Sigmoid colon (tissue), 7 donors: ENCODE results near the gene C1orf74. TPM values are rescaled to one million over a fixed set of nuclear protein-coding genes. Genes with fewer than 3 reads are reported as not detected.

Experiments used
- DNase-seq: peaks from one replicate; pipeline ENCODE4 v3.0.0-alpha.2; 2019
- H3K27ac ChIP-seq, 4 donors: fragments of 200-600 bp; sonication (generic); one replicate each; pipeline ENCODE4 v1.5.1; 2016 to 2019; ENCODE audit warnings: mild to moderate bottlenecking in 1 of 4
- H3K27me3 ChIP-seq, 3 donors: fragments of 200-600 bp; sonication (generic); one replicate each; pipeline ENCODE4 v1.5.1; 2019; ENCODE audit warnings: mild to moderate bottlenecking in 1 of 3
- H3K36me3 ChIP-seq, 4 donors: fragments of 200-600 bp; sonication (generic); one replicate each; pipeline ENCODE4 v1.5.1; 2016 to 2019
- H3K4me1 ChIP-seq, 4 donors: fragments of 200-600 bp; sonication (generic); one replicate each; pipeline ENCODE4 v1.5.1; 2017 to 2019
- H3K4me3 ChIP-seq, 4 donors: fragments of 200-600 bp; sonication (generic); one replicate each; pipeline ENCODE4 v1.5.1; 2017 to 2019; ENCODE audit warnings: mild to moderate bottlenecking in 2 of 4, moderate library complexity in 1 of 4
- H3K9me3 ChIP-seq, 4 donors: fragments of 200-600 bp in 3 of 4; sonication (generic) in 3 of 4; one replicate each; pipeline versions ENCODE4 v1.5.1 to v1.6.1; 2013 to 2019
- CTCF ChIP-seq, 4 experiments: fragments of 450-650 bp in 3 of 4; fragments of 200-600 bp in 1 of 4; IDR thresholded peaks; one replicate each; pipeline ENCODE4 v1.5.1; 2016 to 2019; ENCODE audit warnings: antibody characterized with exemption in 4 of 4, mild to moderate bottlenecking in 3 of 4, moderate library complexity in 2 of 4
- EP300 ChIP-seq, 4 donors: sonication (generic); formaldehyde crosslinking; IDR thresholded peaks; one replicate each; pipeline ENCODE4 v1.6.1; 2017; ENCODE audit warnings: antibody characterized with exemption in 4 of 4
- POLR2A ChIP-seq, 2 donors: fragments of 450-650 bp; IDR thresholded peaks; one replicate each; pipeline ENCODE4 v1.6.1; 2016; ENCODE audit warnings: antibody characterized with exemption in 2 of 2, mild to moderate bottlenecking in 2 of 2, moderate library complexity in 2 of 2
- POLR2AphosphoS5 ChIP-seq, 4 donors: sonication (generic); formaldehyde crosslinking; IDR thresholded peaks; one replicate each; pipeline ENCODE4 v1.6.1; 2017; ENCODE audit warnings: antibody characterized with exemption in 4 of 4
- WGBS, 2 donors: extraction: QIAGEN DNeasy Blood & Tissue Kit; methylation state at CpG; one replicate each; pipeline ENCODE4 v1.1.7; 2013; 5-methylcytosine and 5-hydroxymethylcytosine counted together
- intact Hi-C: fragments of 100-400 bp; cut with DNase I; formaldehyde crosslinking; loops from one replicate; pipeline ENCODE4 v1.15.1; 2023
- polyA plus RNA-seq, 3 donors: library from polyadenylated mRNA; stranded (reverse); fragments of 200-250 nt; gene quantifications; one replicate each; pipeline ENCODE4 v1.2.3, GENCODE V29; 2013
- total RNA-seq, 4 donors: library from RNA; depleted of rRNA; stranded (reverse); fragments of >200 nt; gene quantifications; one replicate each; pipeline ENCODE4 v1.1.0, GENCODE V29; 2016
- donor health status: healthy with polysubstance abuse.
- donor health status: Bipolar disorder and iron deficiency.
- donor health status: healthy.

The C1orf74 gene
- total and polyA plus RNA-seq, 7 donors, result 0.28 to 1.8 (median 1.2) TPM

- H3K27me3 ChIP-seq, result no peaks in the 10 kb centered on the region
- intact Hi-C loops, result loop anchor here (1.0 to 10.0 kb wide), 2 partner anchors 42 to 63 kb away; no protein-coding TSS in a partner anchor
- no peak for TF ChIP-seq POLR2A (IDR thresholded peaks at IDR 0.05)
- TF ChIP-seq CTCF (IDR thresholded peaks at IDR 0.05), result peak; percentile 41 to 70 (median 56)
- peak in 3 of 4 donors; percentile 52 to 94 (median 61) for TF ChIP-seq POLR2AphosphoS5 (IDR thresholded peaks at IDR 0.05)
- TF ChIP-seq EP300 (IDR thresholded peaks at IDR 0.05), result peak in 1 of 4 donors; percentile 49
- peak within 1 kb of the TSS; percentile 67 to 80 (median 74) for H3K4me3 ChIP-seq
- H3K27ac ChIP-seq, result peak within 1 kb of the TSS; percentile 70 to 80 (median 74)
- peak; percentile 95 for DNase-seq
- 8 to 16% methylated on average over 51 of the region's 51 CpGs for WGBS, 2 donors
- H3K9me3 ChIP-seq, result no peaks in the 10 kb centered on the region
- H3K4me1 ChIP-seq, result peaks cover 0 to 13% (median 9%) of the 10 kb centered on the region in 4 donors
- peaks cover 0 to 21% (median 7%) of the 10 kb centered on the region in 4 donors for H3K36me3 ChIP-seq
Observed at GRCh38 chr1:209827384-209828262, 43.3 kb upstream of the C1orf74 start, which contains the start of gene UTP25. TSS of gene UTP25 (plus strand) at chr1:209827972. CDS start at chr1:209828064, 92 bp downstream.

GRCh38 chr1:209825591-209826434 is 41.5 kb upstream of the C1orf74 start:
- H3K4me1 ChIP-seq, result peaks cover 0 to 13% (median 9%) of the 10 kb centered on the region in 4 donors
- intact Hi-C loops, result loop anchor here (10.0 kb wide), 1 partner anchor 61 kb away; no protein-coding TSS in a partner anchor
- H3K36me3 ChIP-seq, result peaks cover 0 to 5% (median under 1%) of the 10 kb centered on the region in 4 donors
- no peak overlapping the region for H3K27ac ChIP-seq
- 47 to 67% methylated on average over 11 of the region's 11 CpGs for WGBS, 2 donors
- H3K9me3 ChIP-seq, result no peaks in the 10 kb centered on the region
- TF ChIP-seq POLR2A (IDR thresholded peaks at IDR 0.05) (no peak), POLR2AphosphoS5 (IDR thresholded peaks at IDR 0.05) (no peak), CTCF (IDR thresholded peaks at IDR 0.05) (no peak), EP300 (IDR thresholded peaks at IDR 0.05) (no peak)
- DNase-seq, result no peak
- no peaks in the 10 kb centered on the region for H3K27me3 ChIP-seq
- H3K4me3 ChIP-seq, result no peak overlapping the region

- H3K4me3 ChIP-seq, result no peak overlapping the region
- intact Hi-C loops, result loop anchor here (10.0 kb wide), 1 partner anchor 59 kb away; no protein-coding TSS in a partner anchor
Observed at GRCh38 chr1:209823143-209824041, 39.0 kb upstream of the C1orf74 start.

More at GRCh38 chr1:209823143-209824041, 39.0 kb upstream of the C1orf74 start:
- H3K4me1 ChIP-seq, result peaks cover 0 to 6% (median 0%) of the 10 kb centered on the region in 4 donors
- H3K9me3 ChIP-seq, result no peaks in the 10 kb centered on the region
- WGBS, 2 donors, result 11 to 38% methylated on average over 12 of the region's 12 CpGs
- H3K27me3 ChIP-seq, result no peaks in the 10 kb centered on the region
- no peak for DNase-seq
- no peak for TF ChIP-seq POLR2A (IDR thresholded peaks at IDR 0.05)
- TF ChIP-seq CTCF (IDR thresholded peaks at IDR 0.05), result peak; percentile 9 to 58 (median 48)
- no peak overlapping the region for H3K27ac ChIP-seq
- H3K36me3 ChIP-seq, result no peaks in the 10 kb centered on the region
